ENCODE results near the gene ATXN1.

Gene ATXN1

GRCh38 chr6:16635810-16636602, 125.3 kb downstream of the ATXN1 start (continued):
- TF ChIP-seq PRDM1 (tag by site-specific recombination; IDR thresholded peaks at IDR 0.05) (0 out of 2 replicates have a peak, but pooled peaks have one; percentile 19), ZNF48 (tag by site-specific recombination; IDR thresholded peaks at IDR 0.05) (no peak), ZNF341 (tag by site-specific recombination; IDR thresholded peaks at IDR 0.05; ENCODE audit: low read depth) (peak; percentile 45; the same call in 1 of the 2 replicates), ZNF544 (tag by site-specific recombination; IDR thresholded peaks at IDR 0.05) (no peak), ZSCAN16 (tag by site-specific recombination; IDR thresholded peaks at IDR 0.05) (peak; percentile 90), ZNF518A (tag by site-specific recombination; conservative IDR thresholded peaks at IDR 0.05; ENCODE audit: low read depth) (no peak), ZNF837 (tag by site-specific recombination; IDR thresholded peaks at IDR 0.05) (no peak), ZNF654 (tag by site-specific recombination; IDR thresholded peaks at IDR 0.05; ENCODE audit: low read depth) (no peak), ZNF707 (tag by site-specific recombination; IDR thresholded peaks at IDR 0.05) (no peak), ZBTB17 (tag by site-specific recombination; IDR thresholded peaks at IDR 0.05) (peak; percentile 38), ZNF664 (tag by site-specific recombination; IDR thresholded peaks at IDR 0.05) (no peak), ZNF830 (tag by site-specific recombination; IDR thresholded peaks at IDR 0.05; ENCODE audit: low read depth) (no peak), ZNF362 (tag by site-specific recombination; IDR thresholded peaks at IDR 0.05) (no peak), TRIM28 (IDR thresholded peaks at IDR 0.05; ENCODE audit: borderline replicate concordance, low read length) (no peak), ZNF202 (tag by site-specific recombination; IDR thresholded peaks at IDR 0.05; ENCODE audit: borderline replicate concordance) (no peak), AEBP2 (tag by site-specific recombination; IDR thresholded peaks at IDR 0.05; ENCODE audit: borderline replicate concordance) (no peak), ZNF114 (tag by site-specific recombination; IDR thresholded peaks at IDR 0.05) (no peak), EGR2 (tag by site-specific recombination; IDR thresholded peaks at IDR 0.05; ENCODE audit: low read depth) (peak; percentile 54; the same call in 1 of the 2 replicates), PBX3 (CRISPR knock-in tag; IDR thresholded peaks at IDR 0.05) (no peak)
- TF ChIP-seq, protein P1, sequence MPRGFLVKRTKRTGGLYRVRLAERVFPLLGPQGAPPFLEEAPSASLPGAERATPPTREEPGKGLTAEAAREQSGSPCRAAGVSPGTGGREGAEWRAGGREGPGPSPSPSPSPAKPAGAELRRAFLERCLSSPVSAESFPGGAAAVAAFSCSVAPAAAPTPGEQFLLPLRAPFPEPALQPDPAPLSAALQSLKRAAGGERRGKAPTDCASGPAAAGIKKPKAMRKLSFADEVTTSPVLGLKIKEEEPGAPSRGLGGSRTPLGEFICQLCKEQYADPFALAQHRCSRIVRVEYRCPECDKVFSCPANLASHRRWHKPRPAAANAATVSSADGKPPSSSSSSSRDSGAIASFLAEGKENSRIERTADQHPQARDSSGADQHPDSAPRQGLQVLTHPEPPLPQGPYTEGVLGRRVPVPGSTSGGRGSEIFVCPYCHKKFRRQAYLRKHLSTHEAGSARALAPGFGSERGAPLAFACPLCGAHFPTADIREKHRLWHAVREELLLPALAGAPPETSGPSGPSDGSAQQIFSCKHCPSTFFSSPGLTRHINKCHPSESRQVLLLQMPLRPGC (tag by site-specific recombination; IDR thresholded peaks at IDR 0.05): no peak
